GM19455 (cell line): Measurements from ENCODE around the gene RCAN2.
"Not testable (repeated sequence)": the region's sequence is repeated elsewhere in the genome, so short reads cannot be mapped to it uniquely, and the experiment has no call there.

Source experiments
- ATAC-seq: cut with Tn5 transposase; IDR thresholded peaks from one replicate; pipeline ENCODE4 v1.9.1; 2021; ENCODE audit not compliant: unreplicated experiment

Gene RCAN2

DNA sequence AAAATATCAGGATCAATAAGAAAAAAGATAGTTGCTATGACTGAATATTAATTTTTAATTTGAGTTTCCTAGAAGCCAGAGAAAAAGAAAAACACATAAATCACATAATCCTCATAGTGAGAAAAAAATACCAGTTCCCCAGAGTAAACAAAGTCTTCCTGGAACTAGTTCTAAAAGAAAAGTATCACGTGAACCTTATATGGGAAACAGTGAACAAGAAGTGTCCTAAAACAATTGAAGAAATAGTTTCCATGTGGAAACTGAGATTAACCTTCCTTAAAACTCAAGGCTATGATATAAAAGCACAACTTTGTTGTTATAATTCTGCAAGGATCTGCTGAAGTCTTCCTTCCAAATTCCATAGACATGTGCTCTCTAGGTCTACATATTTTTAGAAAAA lies 50.6 kb downstream of the RCAN2 start:
- no peak for ATAC-seq

DNA sequence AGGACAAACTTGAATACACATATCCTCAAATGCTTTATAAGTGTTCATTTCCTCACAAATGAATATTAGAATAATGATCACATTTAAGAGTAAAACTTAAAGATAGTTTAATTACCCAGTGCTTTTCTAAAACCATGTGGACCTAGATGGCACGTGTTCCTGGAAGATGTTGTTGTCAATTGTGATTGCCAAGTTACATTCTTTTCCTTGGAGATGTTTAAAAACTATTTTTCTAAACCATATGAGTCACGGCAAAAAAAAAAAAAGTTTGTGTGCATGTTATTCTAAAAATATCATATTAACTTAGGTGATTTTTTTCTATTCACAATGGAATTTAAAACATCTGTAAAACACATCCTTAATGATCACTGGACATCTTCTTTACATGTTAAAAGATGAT lies 51.1 kb downstream of the RCAN2 start:
- ATAC-seq: no peak

DNA sequence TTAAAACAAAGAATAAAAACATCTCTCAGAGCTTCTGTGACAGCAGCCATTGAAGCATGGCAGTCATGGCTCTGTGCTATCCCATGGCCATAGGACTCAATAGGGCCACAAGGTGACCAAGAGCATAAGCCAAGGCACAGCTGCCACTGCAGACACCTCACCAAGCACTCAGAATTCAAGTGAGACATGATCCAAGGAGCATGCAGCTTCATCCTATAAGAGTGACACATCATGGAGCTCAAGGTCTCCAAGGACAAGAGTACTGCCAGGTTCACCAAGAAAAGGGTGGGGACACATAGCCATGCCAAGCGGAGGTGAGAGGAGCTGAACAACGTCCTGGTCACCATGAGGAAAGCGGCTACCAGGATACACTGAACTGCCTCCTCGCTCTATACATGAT lies 53.0 kb downstream of the RCAN2 start:
- no peak for ATAC-seq

DNA sequence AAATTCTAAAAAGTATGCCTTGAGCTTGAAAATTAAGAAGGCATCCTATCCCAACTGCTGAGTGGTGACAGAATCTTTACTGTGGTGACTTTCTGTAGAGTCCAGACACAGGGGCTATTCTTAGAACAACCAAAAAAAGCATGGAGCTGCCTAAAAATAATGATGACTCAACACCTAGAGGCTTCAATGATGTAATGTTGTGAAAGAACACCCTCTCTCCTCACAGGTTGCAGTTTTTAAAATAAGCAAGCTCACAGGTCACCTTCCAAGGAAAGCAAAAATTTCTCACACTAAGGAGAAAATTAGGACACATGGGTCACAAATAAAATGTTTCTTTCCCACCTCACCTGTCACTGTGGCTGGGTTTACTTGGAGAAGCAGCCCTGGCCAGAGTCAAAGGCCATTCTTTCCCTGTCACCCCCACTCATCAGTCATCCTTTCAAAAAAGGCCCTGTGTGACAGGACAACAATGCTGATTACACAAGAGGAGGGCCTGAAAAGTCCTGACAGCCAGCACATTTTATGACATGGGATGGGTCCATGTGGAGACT lies 53.5 kb downstream of the RCAN2 start:
- ATAC-seq: no peak

DNA sequence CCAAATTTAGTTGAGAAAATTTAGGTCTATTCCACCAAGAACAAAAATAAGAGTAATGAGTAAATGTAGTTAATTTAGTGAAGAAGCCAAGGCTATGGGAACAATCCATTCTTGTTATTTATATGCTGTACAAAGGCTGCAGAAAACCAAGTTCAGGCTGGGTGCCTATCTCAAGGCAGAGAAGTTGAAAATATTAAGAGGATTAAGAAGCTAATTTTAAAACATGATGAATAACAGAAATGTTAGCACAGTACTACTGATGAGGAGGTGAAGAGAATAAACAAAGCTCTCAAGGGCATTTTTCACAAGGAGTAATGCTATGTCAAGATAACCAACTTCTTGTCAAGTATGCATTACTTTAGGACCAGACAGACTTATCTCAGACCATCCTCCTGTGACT lies 68.6 kb downstream of the RCAN2 start:
- no peak for ATAC-seq

DNA sequence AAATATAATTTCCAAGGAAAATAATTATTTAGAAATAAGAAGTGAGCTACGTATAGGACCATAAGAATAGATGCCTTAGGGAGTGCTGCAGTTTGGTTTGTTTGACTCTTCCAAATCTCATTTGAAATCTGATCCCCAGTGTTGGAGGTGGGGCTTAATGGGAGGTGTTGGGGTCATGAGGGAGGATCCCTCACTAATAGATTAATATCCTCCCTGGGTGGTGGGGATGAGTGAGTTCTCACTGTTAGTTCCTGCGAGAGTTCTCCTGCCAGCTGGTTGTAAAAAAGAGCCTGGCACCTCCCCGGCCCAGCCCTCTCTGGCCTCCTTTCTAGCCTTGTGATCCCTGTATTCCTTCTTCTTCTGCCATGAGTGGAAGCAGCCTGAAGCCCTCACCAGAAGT lies 69.3 kb downstream of the RCAN2 start:
- ATAC-seq: no peak

DNA sequence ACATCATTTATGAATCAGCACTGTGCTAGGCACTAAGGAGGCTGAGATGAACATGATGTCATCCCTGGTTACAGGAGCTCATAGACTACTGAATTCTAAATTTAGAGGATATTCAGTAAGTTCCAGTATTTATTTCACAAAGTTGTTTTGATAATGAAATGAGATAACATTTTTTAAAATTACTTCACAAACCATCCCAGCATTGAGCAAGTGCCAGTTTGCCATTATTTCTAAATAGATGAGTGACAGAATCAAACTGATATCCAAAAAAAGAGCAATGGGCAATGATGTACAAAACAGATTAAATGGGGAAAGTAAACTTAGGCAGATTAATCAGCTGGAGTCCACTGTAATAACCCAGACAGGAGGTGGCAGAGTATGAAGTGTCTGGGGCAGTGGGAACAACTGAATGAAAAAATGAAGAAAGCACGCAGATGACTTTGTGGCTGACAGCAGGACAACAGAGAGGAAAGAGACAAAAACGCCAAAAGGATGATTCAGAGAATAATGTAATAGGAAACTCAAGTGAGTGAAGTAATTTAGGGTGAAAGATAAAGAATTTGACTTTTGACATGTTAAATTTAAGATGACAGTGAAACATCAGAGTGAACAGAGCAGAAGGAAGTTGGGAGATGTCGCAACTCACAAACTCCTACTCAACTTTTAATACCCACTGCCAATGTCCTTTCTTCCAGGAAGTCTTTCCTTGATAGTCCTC lies 70.2 kb downstream of the RCAN2 start:
- no peak for ATAC-seq

DNA sequence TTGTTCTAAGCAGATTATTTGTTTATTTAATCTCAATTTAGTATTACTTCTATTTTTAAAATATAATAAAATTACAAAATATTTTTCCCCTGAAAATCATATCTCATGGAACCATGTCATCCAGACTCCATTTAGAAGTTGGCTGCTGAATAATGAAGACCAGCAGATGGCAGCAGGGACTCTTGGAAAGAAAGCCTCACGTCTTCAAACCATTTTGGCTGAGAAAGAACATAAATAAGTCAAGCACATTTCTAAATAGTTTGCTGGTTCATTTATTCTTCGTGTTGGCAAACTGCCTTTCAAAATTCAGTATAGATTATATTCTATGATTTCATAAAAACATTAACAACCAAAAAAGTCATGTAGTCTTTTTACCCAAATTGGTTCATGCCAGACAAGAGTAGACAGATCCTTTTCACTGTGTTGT lies 71.7 kb downstream of the RCAN2 start:
- no peak for ATAC-seq

DNA sequence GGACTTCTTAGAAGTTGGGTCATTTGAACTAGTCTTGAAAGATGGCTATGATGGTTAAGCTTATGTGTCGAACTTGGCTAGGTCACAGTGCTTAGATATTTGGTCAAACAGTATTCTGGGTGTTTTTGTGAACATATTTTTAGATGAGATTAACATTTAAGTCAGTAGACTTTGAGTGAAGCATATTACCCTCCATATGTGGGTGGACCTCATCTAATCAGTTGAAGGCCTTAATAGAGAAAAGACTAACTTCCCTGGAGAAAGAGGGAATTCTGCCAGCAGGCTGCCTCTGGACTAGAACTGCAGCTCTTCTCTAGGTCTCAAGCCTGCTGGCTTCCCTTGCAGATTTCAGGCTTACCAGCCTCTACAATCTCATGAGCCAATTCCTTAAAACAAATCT lies 76.9 kb downstream of the RCAN2 start:
- no peak for ATAC-seq

DNA sequence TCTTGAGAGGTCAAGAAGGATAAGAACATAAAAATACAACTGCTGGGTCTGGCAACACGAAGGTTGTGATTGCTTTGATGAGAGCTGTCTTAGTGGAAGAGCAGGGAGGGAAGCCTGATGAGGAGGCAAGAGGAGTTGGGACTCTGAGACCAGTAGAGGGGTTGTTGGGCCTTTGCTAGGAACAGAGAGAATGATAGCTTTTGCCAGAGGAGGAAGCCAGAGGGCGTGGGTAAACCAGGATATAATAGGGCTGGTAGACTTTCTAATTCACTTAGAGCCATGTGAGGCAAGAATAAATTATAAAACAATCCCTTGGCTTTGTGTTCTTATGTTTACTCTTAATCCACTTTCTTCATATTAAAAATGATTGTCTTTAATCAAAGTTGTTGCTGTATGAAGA lies 78.6 kb downstream of the RCAN2 start:
- ATAC-seq: no peak

DNA sequence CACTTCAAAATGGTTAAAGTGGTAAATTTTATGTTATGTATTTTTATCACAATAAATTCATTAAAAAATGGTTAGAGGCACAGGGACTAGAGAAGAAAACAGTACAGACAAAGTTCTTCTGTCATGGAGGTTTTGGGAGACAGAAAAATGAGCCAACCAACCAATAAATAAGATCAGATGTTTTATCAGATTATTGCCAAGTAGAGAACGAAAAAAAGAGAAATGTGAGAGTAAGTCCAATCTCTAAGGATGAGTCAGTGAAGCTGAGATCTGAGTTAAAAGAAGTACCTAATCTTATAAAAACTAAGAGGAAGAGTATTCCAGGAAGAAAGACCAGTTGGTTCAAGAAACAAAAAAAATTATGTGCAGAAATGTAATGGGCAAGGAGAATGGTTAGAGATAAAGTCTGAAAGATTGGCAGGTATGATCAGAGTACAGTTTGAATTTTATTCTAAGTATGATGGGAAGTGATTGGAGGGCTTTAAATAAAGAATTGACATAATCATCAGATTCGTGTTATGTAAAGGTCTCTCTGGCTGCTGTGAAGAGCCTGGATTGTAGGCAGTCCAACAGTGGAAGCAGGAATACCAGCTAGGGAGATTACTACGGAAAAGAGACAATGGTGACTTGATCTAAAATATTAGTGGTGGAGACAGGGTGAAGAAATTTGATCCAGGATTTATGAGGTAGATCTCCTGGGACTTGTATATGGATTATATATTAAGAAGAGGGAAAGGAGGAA lies 79.6 kb downstream of the RCAN2 start:
- no peak for ATAC-seq

DNA sequence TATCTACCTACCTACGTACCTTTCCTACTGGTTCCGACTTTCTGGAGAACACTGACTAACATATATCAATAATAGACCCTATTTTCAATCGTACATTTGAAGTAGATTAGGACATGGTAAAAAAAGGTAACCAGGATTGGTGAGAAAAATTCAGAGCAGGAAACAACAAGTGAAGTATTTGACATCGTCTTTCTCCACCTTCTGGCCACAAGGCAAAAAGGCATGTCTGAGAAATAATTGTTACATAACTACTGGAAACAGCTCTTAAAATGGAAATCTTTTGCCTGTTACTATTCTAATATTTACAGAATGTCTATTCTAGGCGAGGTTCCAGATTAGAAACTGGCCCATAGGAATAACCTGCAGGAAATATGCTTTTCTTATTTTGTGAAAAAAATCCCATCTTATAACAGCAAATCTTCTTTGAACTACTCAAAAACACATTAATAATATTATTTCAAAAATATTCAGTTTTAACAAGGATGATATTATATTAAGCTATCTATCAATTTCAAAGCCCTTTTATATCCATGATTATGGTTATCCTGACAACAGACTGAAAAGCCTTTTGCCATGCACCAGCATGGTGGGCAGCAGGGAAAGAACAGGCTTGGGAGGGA lies 80.8 kb downstream of the RCAN2 start:
- ATAC-seq: no peak

DNA sequence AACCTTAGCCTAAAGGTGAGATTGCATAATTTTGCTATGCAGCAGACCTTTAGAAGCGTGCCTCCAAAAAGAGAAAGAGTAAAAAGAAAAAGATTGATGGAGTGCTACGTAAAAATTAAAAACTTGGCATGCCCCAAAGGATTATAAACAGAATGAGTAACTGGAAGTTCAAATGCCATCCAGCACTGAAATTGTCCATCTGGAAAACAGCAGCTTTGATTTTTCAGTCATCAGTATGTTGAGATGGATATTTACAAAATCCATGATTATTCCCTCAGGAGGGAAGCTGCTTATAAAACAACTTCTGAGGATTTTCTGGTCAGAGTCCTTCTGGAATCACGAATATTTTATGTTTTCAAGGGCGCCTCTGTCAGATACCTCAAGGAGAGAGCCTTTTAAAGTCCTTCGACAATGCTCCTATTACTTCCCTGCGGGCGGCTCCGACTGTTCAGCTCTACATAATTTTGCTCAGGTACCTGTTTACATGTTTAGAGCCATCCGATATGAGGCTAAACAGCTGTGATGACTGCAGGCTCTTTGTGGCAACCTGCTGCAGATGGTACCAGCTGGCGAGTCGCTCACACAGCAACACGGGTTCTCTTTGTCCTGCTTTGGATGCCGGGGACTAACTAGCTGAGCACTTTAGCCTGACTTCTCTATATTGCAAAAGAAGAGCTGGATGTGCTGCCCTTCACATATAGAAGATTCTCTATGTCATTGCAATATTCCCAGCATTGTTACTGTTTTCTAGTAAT lies 83.3 kb downstream of the RCAN2 start:
- ATAC-seq: no peak

DNA sequence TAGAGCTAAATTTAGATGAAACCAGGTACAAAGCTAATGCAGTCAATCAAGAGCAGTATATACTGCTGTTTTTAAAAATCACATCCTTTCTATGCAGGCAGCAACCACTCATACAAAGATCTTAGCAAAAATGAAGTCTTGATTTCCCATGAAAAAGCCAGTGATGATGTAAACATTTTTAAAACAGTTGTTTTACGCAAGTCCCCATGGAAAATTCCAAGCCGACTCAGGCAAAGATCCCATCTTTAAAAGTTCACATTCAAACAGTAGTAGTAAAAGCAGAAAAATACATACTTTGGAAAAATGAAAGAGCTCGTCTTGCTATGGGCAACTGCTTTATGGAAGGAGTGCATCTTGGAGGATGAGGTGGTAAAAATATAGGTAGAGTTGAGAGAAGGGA lies 84.0 kb downstream of the RCAN2 start:
- ATAC-seq: no peak

DNA sequence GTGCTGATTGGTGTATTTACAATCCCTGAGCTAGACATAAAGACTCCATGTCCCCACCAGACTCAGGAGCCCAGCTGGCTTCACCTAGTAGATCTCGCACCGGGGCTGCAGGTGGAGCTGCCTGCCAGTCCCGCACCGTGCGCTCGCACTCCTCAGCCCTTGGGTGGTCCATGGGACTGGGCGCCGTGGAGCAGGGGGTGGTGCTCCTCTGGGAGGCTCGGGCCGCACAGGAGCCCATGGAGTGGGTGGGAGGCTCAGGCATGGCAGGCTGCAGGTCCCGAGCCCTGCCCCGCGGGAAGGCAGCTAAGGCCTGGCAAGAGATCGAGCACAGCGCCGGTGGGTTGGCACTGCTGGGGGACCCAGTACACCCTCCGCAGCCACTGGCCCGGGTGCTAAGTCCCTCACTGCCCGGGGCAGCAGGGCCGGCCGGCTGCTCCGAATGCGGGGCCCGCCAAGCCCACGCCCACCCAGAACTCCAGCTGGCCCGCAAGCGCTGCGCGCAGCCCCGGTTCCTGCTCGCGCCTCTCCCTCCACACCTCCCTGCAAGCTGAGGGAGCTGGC lies 85.5 kb downstream of the RCAN2 start:
- not testable (repeated sequence) for ATAC-seq

DNA sequence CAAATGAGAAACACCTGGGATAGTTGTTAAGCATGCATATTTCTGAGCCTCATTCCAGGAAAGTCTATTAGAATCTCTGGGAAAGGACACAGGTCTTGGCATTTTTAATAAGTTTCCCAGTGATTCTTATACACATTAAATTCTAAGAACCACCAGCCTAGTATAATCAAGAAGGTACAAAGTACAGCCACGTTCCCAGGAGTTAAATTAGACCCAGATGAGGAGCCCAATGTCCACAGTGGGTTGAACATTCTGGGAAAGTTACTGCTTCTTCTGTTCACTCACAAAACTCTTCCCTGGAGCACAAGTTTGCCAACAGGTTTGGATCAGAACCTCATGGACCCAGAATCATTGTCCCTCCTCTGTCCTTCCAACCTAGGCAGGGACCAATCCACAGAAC lies 90.4 kb downstream of the RCAN2 start:
- no peak for ATAC-seq

DNA sequence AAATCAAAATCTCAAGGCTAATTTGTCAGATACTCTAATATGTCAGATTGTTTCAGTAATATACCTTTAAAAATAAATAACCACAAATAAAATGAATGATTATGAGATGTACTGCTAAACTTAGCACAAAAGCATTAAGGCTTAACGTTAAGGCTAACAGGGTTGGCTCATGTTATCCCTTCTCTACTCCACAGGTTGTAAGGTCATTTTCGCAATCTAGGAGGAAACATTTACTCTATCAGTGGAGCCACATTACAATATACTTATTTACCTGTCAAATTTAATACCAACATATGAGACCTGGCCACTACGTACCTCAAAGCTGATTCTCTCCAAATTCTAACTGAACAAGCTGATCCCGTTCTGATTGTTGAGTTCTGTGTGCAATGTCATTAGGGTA lies 95.7 kb downstream of the RCAN2 start:
- no peak for ATAC-seq

DNA sequence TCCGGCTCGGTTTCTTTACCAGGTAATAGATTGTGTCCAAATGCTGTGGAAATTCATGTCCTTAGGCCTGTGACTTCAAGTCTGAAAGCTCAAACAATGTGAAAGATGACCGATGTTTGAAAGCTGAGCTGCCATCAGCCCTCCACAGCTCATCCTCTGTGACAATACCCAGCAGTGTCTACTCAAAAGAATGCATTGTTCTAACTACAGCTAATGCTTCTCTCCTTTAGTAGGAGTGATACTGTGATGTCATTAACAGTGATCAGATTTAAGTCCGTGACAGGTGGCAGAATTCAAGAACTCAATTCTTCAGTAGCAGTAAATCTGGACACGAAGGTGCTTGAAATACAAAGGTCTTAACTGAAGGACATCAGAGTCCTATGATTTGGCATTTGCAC lies 97.3 kb downstream of the RCAN2 start:
- ATAC-seq: no peak

DNA sequence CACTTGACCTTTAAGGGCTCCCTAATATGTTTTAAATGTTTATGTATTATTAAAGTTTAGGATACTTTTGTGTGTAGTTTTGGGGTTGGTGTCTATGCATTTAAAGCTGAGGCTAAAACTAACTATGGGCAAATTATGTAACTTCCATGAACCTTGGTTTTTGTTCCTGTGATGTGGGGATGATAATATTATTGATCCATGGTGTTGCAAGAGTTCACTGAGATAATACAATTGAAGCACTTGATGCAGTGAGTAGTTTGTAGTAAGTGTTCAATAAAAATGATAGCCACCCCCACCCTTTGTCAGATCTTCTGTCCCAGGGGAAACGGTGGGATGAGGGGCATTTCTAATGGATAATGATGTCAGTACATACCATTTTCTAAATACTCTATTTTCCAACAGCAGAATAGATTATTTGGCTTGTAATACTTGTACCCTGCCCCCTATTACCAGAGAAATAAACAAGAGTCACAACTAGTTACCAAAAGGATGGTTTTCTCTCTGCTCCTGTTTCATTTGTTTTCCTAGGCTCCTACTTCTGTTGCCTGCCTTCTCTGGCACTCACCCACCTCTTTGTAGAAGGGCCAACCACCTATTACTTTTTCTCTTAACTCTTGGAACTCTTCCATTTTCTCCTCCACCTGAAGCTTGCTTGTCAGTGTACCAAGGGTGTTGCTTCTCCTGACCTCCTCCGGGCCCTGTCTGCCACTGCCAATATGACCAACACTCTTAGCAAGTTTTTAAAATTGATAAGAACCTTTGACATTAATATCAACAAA lies 97.9 kb downstream of the RCAN2 start:
- ATAC-seq: no peak

DNA sequence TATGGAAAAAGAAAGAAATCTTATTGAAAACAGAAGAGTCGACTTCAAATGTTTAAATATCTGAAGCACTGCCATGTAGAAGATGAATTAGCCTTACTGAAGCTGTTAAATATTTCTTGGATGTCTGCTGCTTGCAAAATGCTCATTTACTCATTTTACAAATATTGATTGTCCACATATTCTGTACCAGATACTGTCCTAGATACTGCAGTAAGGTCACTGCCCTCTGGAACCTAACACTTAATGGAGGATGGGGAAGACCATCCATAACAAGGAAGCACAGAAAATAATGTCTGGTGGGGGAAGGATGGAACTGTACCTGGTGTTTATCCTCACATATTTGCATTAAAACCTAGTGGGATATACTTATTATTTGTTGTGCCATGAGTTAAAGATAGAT lies 99.0 kb downstream of the RCAN2 start:
- ATAC-seq: no peak
